ENCODE data around the gene ABAT. TPM values are rescaled to one million over a fixed set of nuclear protein-coding genes. Genes with fewer than 3 reads are reported as not detected.

ABAT gene
- total and polyA plus RNA-seq, 2 of the 8 experiments (the other 6 are each of a cell fraction or from before 2014, with no cell fraction given): 6.4 to 8.4 TPM

- H3K79me1 ChIP-seq (ENCODE audit: low read depth, low read length): no peaks in the 10 kb centered on the region
- H2BK5ac ChIP-seq (ENCODE audit: low read depth, low read length): no peak overlapping the region
- no peak overlapping the region for H3K23ac ChIP-seq (ENCODE audit: insufficient read length)
- no peak overlapping the region for H3K18ac ChIP-seq (ENCODE audit: extremely low read depth, low read length)
- peaks cover 0 to 7% (median under 1%) of the 10 kb centered on the region in 4 experiments; a peak in 5 of 7 replicates for H3K4me1 ChIP-seq (replicated peaks in 1 of 4; ENCODE audit: control insufficient read depth in 3 of 4, insufficient read depth in 4 of 4, low read length in 3 of 4)
- WGBS, 2 experiments (ENCODE audit: extremely low coverage in 1 of 2, insufficient coverage in 1 of 2, insufficient read length in 1 of 2, insufficient replicate concordance in 2 of 2, low coverage in 1 of 2, low lambda C conversion rate in 2 of 2, missing lambda C conversion rate in 1 of 2): 56% methylated on average over 1 of the region's 1 CpG; no CpG with 5 or more reads in 1 of the 2 experiments
- H3K23me2 ChIP-seq (ENCODE audit: low read depth, low read length): peaks cover 8% of the 10 kb centered on the region; the same call in 1 of the 2 replicates
- H2AK5ac ChIP-seq (ENCODE audit: low read depth, low read length): no peak overlapping the region
- FAIRE-seq (no peak), DNase-seq (ENCODE audit: low read depth in 1 of 2, low spot score in 2 of 2) (no peak)
- no peak overlapping the region for H3K4me3 ChIP-seq (ENCODE audit: extremely low read depth in 1 of 4, insufficient read depth in 2 of 4, low read depth in 3 of 4, low read length in 4 of 4)
- H4K5ac ChIP-seq (ENCODE audit: insufficient read length, low read depth, low read length): no peak overlapping the region
- H3K9ac ChIP-seq (replicated peaks in 1 of 4; ENCODE audit: extremely low read depth in 1 of 4, low read depth in 3 of 4, low read length in 3 of 4): no peak overlapping the region
- H3K56ac ChIP-seq (replicated peaks; ENCODE audit: insufficient read length, low read depth, low read length): no peak overlapping the region
- no peaks in the 10 kb centered on the region for H3K79me2 ChIP-seq (ENCODE audit: control insufficient read depth in 1 of 2, insufficient read depth in 2 of 2, low read length in 2 of 2)
- no peak overlapping the region for H4K8ac ChIP-seq (ENCODE audit: extremely low read depth, insufficient read depth, low read length)
- H3K9me3 ChIP-seq (ENCODE audit: insufficient read depth in 2 of 2, low read depth in 1 of 2, low read length in 1 of 2): no peaks in the 10 kb centered on the region
- peaks cover 0 to 7% (median 5%) of the 10 kb centered on the region in 4 experiments; a peak in 6 of 7 replicates for H3K27me3 ChIP-seq (replicated peaks in 1 of 4; ENCODE audit: control insufficient read depth in 3 of 4, extremely low read depth in 1 of 4, insufficient read depth in 3 of 4, low read length in 3 of 4)
- no peak overlapping the region for H3K27ac ChIP-seq (ENCODE audit: low read depth, low read length)
- H4K20me1 ChIP-seq (replicated peaks in 1 of 2; ENCODE audit: control insufficient read depth in 1 of 2, insufficient read depth in 2 of 2, low read length in 2 of 2): no peaks in the 10 kb centered on the region
- no peak overlapping the region for H2BK12ac ChIP-seq (ENCODE audit: low read depth, low read length)
- no peak overlapping the region for H2BK120ac ChIP-seq (replicated peaks; ENCODE audit: low read depth, low read length)
- H4K91ac ChIP-seq (replicated peaks; ENCODE audit: insufficient read length, low read length): no peak overlapping the region
- no peak overlapping the region for H2BK15ac ChIP-seq (ENCODE audit: low read length)
- no peak overlapping the region for H2AFZ ChIP-seq (ENCODE audit: low read length)
- TF ChIP-seq USF2 (IDR thresholded peaks at IDR 0.05; ENCODE audit: low read length) (no peak), EP300 (IDR thresholded peaks at IDR 0.05; ENCODE audit: borderline replicate concordance in 1 of 2, low read depth in 2 of 2, low read length in 2 of 2) (no peak), NANOG (IDR thresholded peaks at IDR 0.05; ENCODE audit: insufficient read depth, low read depth, low read length, poor library complexity, severe bottlenecking) (no peak), EZH2 (IDR thresholded peaks at IDR 0.05; ENCODE audit: low read depth, low read length, severe bottlenecking) (no peak)
- H3K14ac ChIP-seq (ENCODE audit: insufficient read length): no peak overlapping the region
- no peaks in the 10 kb centered on the region for H3K36me3 ChIP-seq (ENCODE audit: control insufficient read depth in 2 of 4, insufficient read depth in 4 of 4, low read length in 3 of 4)
- H3K4me2 ChIP-seq (ENCODE audit: insufficient read depth in 1 of 2, low read depth in 2 of 2, low read length in 2 of 2): no peak overlapping the region
- H3K4ac ChIP-seq (replicated peaks; ENCODE audit: insufficient read length, low read depth, low read length): no peak overlapping the region
- ChIA-PET CTCF (ENCODE audit: partially characterized antibody) (interaction anchor here (0.6 to 27.6 kb wide), 7 partner anchors 8 to 212 kb away, joined by 3 to 404 read pairs (median 5); partner anchors contain the start of genes LITAFD, PMM2 and TMEM186), POLR2A (ENCODE audit: partially characterized antibody) (interaction anchor here (0.6 to 0.8 kb wide), 2 partner anchors 51 to 202 kb away, joined by 3 read pairs; no protein-coding TSS in a partner anchor)
- H2BK20ac ChIP-seq (ENCODE audit: low read length): no peak overlapping the region
These were observed 4.3 kb upstream of the ABAT start for GRCh38 chr16:8670014-8670560.
